Mesendoderm (in vitro differentiated cells): Measurements from ENCODE around the gene CASP8AP2.

Experiments
- DNase-seq: peaks from one replicate; pipeline ENCODE4 v3.0.0; 2013
- H2AK5ac ChIP-seq: 2 replicates; pipeline ENCODE4 v1.6.1; 2013; ENCODE audit warnings: low read length, inconsistent platforms
- H2BK120ac ChIP-seq: 2 replicates; pipeline ENCODE4 v1.6.1; 2013; ENCODE audit warnings: low read depth, mild to moderate bottlenecking, low read length, moderate library complexity, mixed read lengths
- H2BK15ac ChIP-seq: replicated peaks from 2 replicates; pipeline ENCODE4 v1.6.1; 2013; ENCODE audit warnings: low read depth, mild to moderate bottlenecking, moderate library complexity
- H2BK5ac ChIP-seq: 2 replicates; pipeline ENCODE4 v1.6.1; 2013; ENCODE audit warnings: low read length, inconsistent platforms
- H3K18ac ChIP-seq: 2 replicates; pipeline ENCODE4 v1.6.1; 2013; ENCODE audit warnings: mild to moderate bottlenecking, low read length, mixed read lengths
- H3K23ac ChIP-seq: one replicate; pipeline ENCODE4 v1.6.1; 2013; ENCODE audit warnings: low read length
- H3K27ac ChIP-seq: 2 replicates; pipeline ENCODE4 v1.5.1; 2013; ENCODE audit warnings: low read depth, mild to moderate bottlenecking, inconsistent platforms, low read length, moderate library complexity
- H3K27me3 ChIP-seq: 2 replicates; pipeline ENCODE4 v1.6.1; 2013; ENCODE audit warnings: low read length, control low read depth, mild to moderate bottlenecking, inconsistent platforms; ENCODE audit not compliant: insufficient read depth, poor library complexity
- H3K36me3 ChIP-seq: 2 replicates; pipeline ENCODE4 v1.6.1; 2013; ENCODE audit warnings: low read length, inconsistent platforms; ENCODE audit not compliant: control insufficient read depth, insufficient read depth
- H3K4ac ChIP-seq: one replicate; pipeline ENCODE4 v1.6.1; 2013; ENCODE audit warnings: low read depth, mild to moderate bottlenecking, low read length, moderate library complexity
- H3K4me1 ChIP-seq: 2 replicates; pipeline ENCODE4 v1.6.1; 2013; ENCODE audit warnings: low read depth, low read length, inconsistent platforms; ENCODE audit not compliant: control insufficient read depth
- H3K4me2 ChIP-seq: 2 replicates; pipeline ENCODE4 v1.6.1; 2013; ENCODE audit warnings: low read length
- H3K4me3 ChIP-seq: 2 replicates; pipeline ENCODE4 v1.5.1; 2013; ENCODE audit warnings: mild to moderate bottlenecking, low read length
- H3K56ac ChIP-seq: one replicate; pipeline ENCODE4 v1.6.1; 2013; ENCODE audit warnings: low read length
- H3K79me1 ChIP-seq: 2 replicates; pipeline ENCODE4 v1.6.1; 2013; ENCODE audit warnings: low read length, inconsistent platforms
- H3K79me2 ChIP-seq: 2 replicates; pipeline ENCODE4 v1.6.1; 2013; ENCODE audit warnings: mild to moderate bottlenecking, low read length; ENCODE audit not compliant: control insufficient read depth, insufficient read depth
- H3K9ac ChIP-seq: 2 replicates; pipeline ENCODE4 v1.6.1; 2013; ENCODE audit warnings: low read length, inconsistent platforms
- H4K5ac ChIP-seq: one replicate; pipeline ENCODE4 v1.6.1; 2013; ENCODE audit warnings: low read length
- H4K8ac ChIP-seq: one replicate; pipeline ENCODE4 v1.6.1; 2013; ENCODE audit warnings: low read depth, mild to moderate bottlenecking, control low read depth, low read length, moderate library complexity
- WGBS: extraction: QIAGEN DNeasy Blood & Tissue Kit; methylation state at CpG from one replicate; pipeline ENCODE4 v1.1.7; 2013; ENCODE audit warnings: low lambda C conversion rate, missing lambda C conversion rate; ENCODE audit not compliant: insufficient coverage; ENCODE audit errors: extremely low coverage; 5-methylcytosine and 5-hydroxymethylcytosine counted together

The CASP8AP2 gene

GRCh38 chr6:89794324-89794723, 35.4 kb upstream of the CASP8AP2 start:
- Histone ChIP-seq H3K4ac (no peak overlapping the region), H3K27me3 (no peaks in the 10 kb centered on the region), H3K23ac (no peak overlapping the region), H3K4me2 (no peak overlapping the region), H2BK120ac (no peak overlapping the region), H3K79me1 (peaks cover 11% of the 10 kb centered on the region), H3K79me2 (peaks cover 32% of the 10 kb centered on the region), H3K27ac (no peak overlapping the region), H4K5ac (no peak overlapping the region), H3K9ac (no peak overlapping the region), H3K4me1 (no peaks in the 10 kb centered on the region), H3K56ac (no peak overlapping the region), H2BK5ac (no peak overlapping the region), H2BK15ac (no peak overlapping the region), H3K36me3 (peaks cover 10% of the 10 kb centered on the region), H2AK5ac (no peak overlapping the region), H4K8ac (no peak overlapping the region), H3K4me3 (no peak overlapping the region), H3K18ac (no peak overlapping the region)
- no peak for DNase-seq
- WGBS, result no CpG with 5 or more reads among the region's 6 CpGs

GRCh38 chr6:89797317-89797716, 32.4 kb upstream of the CASP8AP2 start:
- Histone ChIP-seq H3K56ac (no peak overlapping the region), H4K5ac (no peak overlapping the region), H2BK5ac (no peak overlapping the region), H3K23ac (no peak overlapping the region), H4K8ac (no peak overlapping the region), H2BK15ac (no peak overlapping the region), H3K36me3 (peaks cover 6% of the 10 kb centered on the region), H3K4me3 (no peak overlapping the region), H3K4me2 (no peak overlapping the region), H2AK5ac (no peak overlapping the region), H3K27me3 (no peaks in the 10 kb centered on the region), H3K27ac (no peak overlapping the region), H3K79me2 (peaks cover 43% of the 10 kb centered on the region), H2BK120ac (no peak overlapping the region), H3K18ac (no peak overlapping the region), H3K79me1 (peaks cover 9% of the 10 kb centered on the region), H3K4ac (no peak overlapping the region), H3K4me1 (no peaks in the 10 kb centered on the region), H3K9ac (no peak overlapping the region)
- no CpG with 5 or more reads among the region's 7 CpGs for WGBS
- no peak for DNase-seq

GRCh38 chr6:89799096-89799495, 30.6 kb upstream of the CASP8AP2 start:
- DNase-seq, result no peak
- no peak overlapping the region for H4K8ac ChIP-seq
- peaks cover 3% of the 10 kb centered on the region for H3K36me3 ChIP-seq
- H3K27ac ChIP-seq, result no peak overlapping the region
- H3K18ac ChIP-seq, result no peak overlapping the region
- peaks cover 50% of the 10 kb centered on the region for H3K79me2 ChIP-seq
- no peak overlapping the region for H2BK5ac ChIP-seq
- no CpG with 5 or more reads among the region's 8 CpGs for WGBS
- H4K5ac ChIP-seq, result no peak overlapping the region
- H3K4ac ChIP-seq, result no peak overlapping the region
- no peaks in the 10 kb centered on the region for H3K27me3 ChIP-seq
- H2BK120ac ChIP-seq, result no peak overlapping the region
- no peak overlapping the region for H3K9ac ChIP-seq
- no peak overlapping the region for H3K23ac ChIP-seq
- no peak overlapping the region for H3K56ac ChIP-seq
- H3K79me1 ChIP-seq, result peaks cover 8% of the 10 kb centered on the region
- H3K4me1 ChIP-seq, result no peaks in the 10 kb centered on the region
- H3K4me2 ChIP-seq, result no peak overlapping the region
- no peak overlapping the region for H3K4me3 ChIP-seq
- no peak overlapping the region for H2AK5ac ChIP-seq
- no peak overlapping the region for H2BK15ac ChIP-seq

- Histone ChIP-seq H2BK5ac (no peak overlapping the region), H2BK120ac (no peak overlapping the region), H3K56ac (no peak overlapping the region), H3K23ac (no peak overlapping the region), H2BK15ac (no peak overlapping the region), H3K79me1 (peaks cover 4% of the 10 kb centered on the region), H3K18ac (no peak overlapping the region), H3K27me3 (no peaks in the 10 kb centered on the region), H3K4me2 (no peak overlapping the region), H3K36me3 (peaks cover 3% of the 10 kb centered on the region), H3K4me1 (no peaks in the 10 kb centered on the region), H3K79me2 (peaks cover 52% of the 10 kb centered on the region), H3K27ac (no peak overlapping the region), H4K5ac (no peak overlapping the region), H3K4ac (no peak overlapping the region), H3K4me3 (no peak overlapping the region), H4K8ac (no peak overlapping the region), H2AK5ac (no peak overlapping the region), H3K9ac (no peak overlapping the region)
- peak; percentile 76 for DNase-seq
- no CpG with 5 or more reads among the region's 2 CpGs for WGBS
Measured at GRCh38 chr6:89799756-89800155, 29.9 kb upstream of the CASP8AP2 start.

- H3K9ac ChIP-seq, result no peak overlapping the region
- no peak overlapping the region for H2BK15ac ChIP-seq
- H3K4ac ChIP-seq, result no peak overlapping the region
- peaks cover 2% of the 10 kb centered on the region for H3K36me3 ChIP-seq
- H4K8ac ChIP-seq, result no peak overlapping the region
- H3K79me2 ChIP-seq, result peaks cover 64% of the 10 kb centered on the region
- DNase-seq, result no peak
- no peak overlapping the region for H4K5ac ChIP-seq
- WGBS, result no CpG with 5 or more reads among the region's 10 CpGs
- no peak overlapping the region for H2BK5ac ChIP-seq
- H3K23ac ChIP-seq, result no peak overlapping the region
- H3K4me3 ChIP-seq, result no peak overlapping the region
- H2AK5ac ChIP-seq, result no peak overlapping the region
- H3K27ac ChIP-seq, result no peak overlapping the region
- H3K79me1 ChIP-seq, result peaks cover 4% of the 10 kb centered on the region
- H3K56ac ChIP-seq, result no peak overlapping the region
- no peak overlapping the region for H3K4me2 ChIP-seq
- no peak overlapping the region for H3K18ac ChIP-seq
- H3K27me3 ChIP-seq, result no peaks in the 10 kb centered on the region
- H2BK120ac ChIP-seq, result no peak overlapping the region
- H3K4me1 ChIP-seq, result no peaks in the 10 kb centered on the region
Measured at GRCh38 chr6:89803271-89803670, 26.4 kb upstream of the CASP8AP2 start.

- no peak overlapping the region for H3K18ac ChIP-seq
- H3K56ac ChIP-seq, result no peak overlapping the region
- H3K79me1 ChIP-seq, result peaks cover 4% of the 10 kb centered on the region
- no peak overlapping the region for H2BK15ac ChIP-seq
- no peak overlapping the region for H4K5ac ChIP-seq
- WGBS, result no CpG with 5 or more reads among the region's 6 CpGs
- H2BK120ac ChIP-seq, result no peak overlapping the region
- H3K79me2 ChIP-seq, result peaks cover 79% of the 10 kb centered on the region
- no peak overlapping the region for H3K4ac ChIP-seq
- no peak overlapping the region for H3K23ac ChIP-seq
- no peak for DNase-seq
- H3K9ac ChIP-seq, result no peak overlapping the region
- no peak overlapping the region for H3K4me2 ChIP-seq
- peaks cover 2% of the 10 kb centered on the region for H3K36me3 ChIP-seq
- H3K27me3 ChIP-seq, result no peaks in the 10 kb centered on the region
- no peak overlapping the region for H2BK5ac ChIP-seq
- no peaks in the 10 kb centered on the region for H3K4me1 ChIP-seq
- no peak overlapping the region for H3K27ac ChIP-seq
- H2AK5ac ChIP-seq, result no peak overlapping the region
- no peak overlapping the region for H3K4me3 ChIP-seq
- no peak overlapping the region for H4K8ac ChIP-seq
Measured at GRCh38 chr6:89805814-89806371, 23.8 kb upstream of the CASP8AP2 start.
